ENCODE measurements around the gene SCARF1. TPM values are rescaled to one million over a fixed set of nuclear protein-coding genes. Genes with fewer than 3 reads are reported as not detected.
A peak's percentile ranks its signal among the peaks of the same experiment; 100 is the strongest.

Gene SCARF1
- total RNA-seq, 1 donor from 2014 or later: 41.0 TPM

GRCh38 chr17:1617620-1618174 lies 27.8 kb downstream of the SCARF1 start:
- Histone ChIP-seq H3K36me3 (ENCODE audit: control insufficient read depth, insufficient read depth, low read length) (no peaks in the 10 kb centered on the region), H3K27me3 (ENCODE audit: control insufficient read depth, insufficient read depth, low read length) (no peaks in the 10 kb centered on the region), H3K4me3 (ENCODE audit: low read depth, low read length) (no peak overlapping the region)
- peak; percentile 28 for DNase-seq (ENCODE audit: low read depth)
- no peak for TF ChIP-seq CTCF (IDR thresholded peaks at IDR 0.05; ENCODE audit: insufficient read depth, low read length, poor library complexity, severe bottlenecking)

GRCh38 chr17:1616101-1616500 lies 29.4 kb downstream of the SCARF1 start:
- Histone ChIP-seq H3K4me3 (ENCODE audit: low read depth, low read length) (no peak overlapping the region), H3K27me3 (ENCODE audit: control insufficient read depth, insufficient read depth, low read length) (no peaks in the 10 kb centered on the region), H3K36me3 (ENCODE audit: control insufficient read depth, insufficient read depth, low read length) (no peaks in the 10 kb centered on the region)
- no peak for DNase-seq (ENCODE audit: low read depth)
- no peak for TF ChIP-seq CTCF (IDR thresholded peaks at IDR 0.05; ENCODE audit: insufficient read depth, low read length, poor library complexity, severe bottlenecking)

- no peak for TF ChIP-seq CTCF (IDR thresholded peaks at IDR 0.05; ENCODE audit: insufficient read depth, low read length, poor library complexity, severe bottlenecking)
- no peak for DNase-seq (ENCODE audit: low read depth)
- H3K36me3 ChIP-seq (ENCODE audit: control insufficient read depth, insufficient read depth, low read length): no peaks in the 10 kb centered on the region
- no peak overlapping the region for H3K4me3 ChIP-seq (ENCODE audit: low read depth, low read length)
- H3K27me3 ChIP-seq (ENCODE audit: control insufficient read depth, insufficient read depth, low read length): no peaks in the 10 kb centered on the region
Measured at GRCh38 chr17:1612400-1612799, 33.1 kb downstream of the SCARF1 start.

- Histone ChIP-seq H3K27me3 (ENCODE audit: control insufficient read depth, insufficient read depth, low read length) (no peaks in the 10 kb centered on the region), H3K36me3 (ENCODE audit: control insufficient read depth, insufficient read depth, low read length) (no peaks in the 10 kb centered on the region), H3K4me3 (ENCODE audit: low read depth, low read length) (no peak overlapping the region)
- TF ChIP-seq CTCF (IDR thresholded peaks at IDR 0.05; ENCODE audit: insufficient read depth, low read length, poor library complexity, severe bottlenecking): no peak
- no peak for DNase-seq (ENCODE audit: low read depth)
Measured at GRCh38 chr17:1611715-1612114, 33.8 kb downstream of the SCARF1 start.

GRCh38 chr17:1608676-1609075 lies 36.9 kb downstream of the SCARF1 start:
- no peak for DNase-seq (ENCODE audit: low read depth)
- TF ChIP-seq CTCF (IDR thresholded peaks at IDR 0.05; ENCODE audit: insufficient read depth, low read length, poor library complexity, severe bottlenecking): no peak

GRCh38 chr17:1607971-1608320 lies 37.6 kb downstream of the SCARF1 start:
- Histone ChIP-seq H3K36me3 (ENCODE audit: control insufficient read depth, insufficient read depth, low read length) (no peaks in the 10 kb centered on the region), H3K27me3 (ENCODE audit: control insufficient read depth, insufficient read depth, low read length) (peaks cover 3% of the 10 kb centered on the region), H3K4me3 (ENCODE audit: low read depth, low read length) (no peak overlapping the region)
- no peak for DNase-seq (ENCODE audit: low read depth)
- no peak for TF ChIP-seq CTCF (IDR thresholded peaks at IDR 0.05; ENCODE audit: insufficient read depth, low read length, poor library complexity, severe bottlenecking)

More at GRCh38 chr17:1608676-1609075, 36.9 kb downstream of the SCARF1 start:
- Histone ChIP-seq H3K27me3 (ENCODE audit: control insufficient read depth, insufficient read depth, low read length) (peaks cover 3% of the 10 kb centered on the region), H3K4me3 (ENCODE audit: low read depth, low read length) (no peak overlapping the region), H3K36me3 (ENCODE audit: control insufficient read depth, insufficient read depth, low read length) (no peaks in the 10 kb centered on the region)
